GM12878 (cell line): ENCODE data around the gene MLXIPL. TPM values are rescaled to one million over a fixed set of nuclear protein-coding genes. Genes with fewer than 3 reads are reported as not detected.

Experiments used
- ATAC-seq: fragments of 200-7000 bp; cut with Tn5 transposase; 3 replicates; pipeline ENCODE4 v1.9.1; 2020; ENCODE audit warnings: mild to moderate bottlenecking, moderate library complexity
- BruUV-seq: library from RNA; stranded (reverse); fragments of 400-500 nt; replicated peaks from 2 replicates; lab custom pipeline; 2021; lab: Mats Ljungman, UMichigan
- CTCF ChIA-PET: fragments of 300-600 bp; sonication (Branson Sonifier 250); formaldehyde crosslinking; extraction: SDS; loops from one replicate; lab custom pipeline; 2021; ENCODE audit warnings: inconsistent platforms; lab: Yijun Ruan, JAX
- POLR2A ChIA-PET: fragments of 350-600 bp; formaldehyde crosslinking; extraction: SDS; loops from one replicate; lab custom pipeline; 2021; ENCODE audit warnings: inconsistent platforms; lab: Charles Lee
- RAD21 ChIA-PET: fragments of 300-600 bp; sonication (Branson Sonifier 250); formaldehyde crosslinking; loops from one replicate; lab custom pipeline; 2023; ENCODE audit warnings: antibody characterized with exemption; ENCODE audit not compliant: unreplicated experiment; lab: Charles Lee
- SMC1A ChIA-PET: fragments of 300-600 bp; sonication (Branson Sonifier 250); formaldehyde crosslinking; loops from one replicate; lab custom pipeline; 2023; ENCODE audit not compliant: unreplicated experiment, uncharacterized antibody; lab: Charles Lee
- DNase-seq: peaks from one replicate; pipeline ENCODE4 v3.0.0-alpha.2; 2011; ENCODE audit warnings: low read depth, low spot score
- FAIRE-seq: peaks from 3 replicates; lab custom pipeline; 2011; peaks lifted over from hg19 to GRCh38; lab: Jason Lieb, UNC
- H2AFZ ChIP-seq: 2 replicates; pipeline ENCODE4 v1.6.0; 2011; ENCODE audit warnings: low read depth, low read length, control low read depth; ENCODE audit not compliant: control insufficient read depth
- H3K27ac ChIP-seq: 2 replicates; pipeline ENCODE4 v1.5.1; 2011; ENCODE audit warnings: control low read depth; ENCODE audit not compliant: control insufficient read depth, insufficient read depth
- H3K27me3 ChIP-seq, 2 experiments: replicated peaks in 1 of 2; 2 replicates each; pipeline versions ENCODE4 v1.6.0 to v1.6.1; 2011; ENCODE audit warnings: low read length in 1 of 2; ENCODE audit not compliant: control insufficient read depth in 2 of 2, insufficient read depth in 2 of 2
- H3K36me3 ChIP-seq, 2 experiments: 2 replicates each; pipeline ENCODE4 v1.5.1; 2011; ENCODE audit warnings: low read length in 1 of 2; ENCODE audit not compliant: control insufficient read depth in 2 of 2, insufficient read depth in 2 of 2
- H3K4me1 ChIP-seq: 2 replicates; pipeline ENCODE4 v1.6.1; 2011; ENCODE audit warnings: mild to moderate bottlenecking, low read length, moderate library complexity, mixed read lengths; ENCODE audit not compliant: control insufficient read depth, insufficient read depth
- H3K4me2 ChIP-seq: 2 replicates; pipeline ENCODE4 v1.6.0; 2011; ENCODE audit warnings: control low read depth; ENCODE audit not compliant: control insufficient read depth, insufficient read depth
- H3K4me3 ChIP-seq: fragments of 200-600 bp; sonication (generic); 2 replicates; pipeline ENCODE4 v1.5.1; 2016
- H3K79me2 ChIP-seq: 2 replicates; pipeline ENCODE4 v1.6.0; 2011; ENCODE audit warnings: low read length; ENCODE audit not compliant: control insufficient read depth, insufficient read depth
- H3K9ac ChIP-seq: 2 replicates; pipeline ENCODE4 v1.8.0; 2011; ENCODE audit warnings: low read length, control low read depth, mixed read lengths; ENCODE audit not compliant: control insufficient read depth, insufficient read depth
- H3K9me3 ChIP-seq: replicated peaks from 3 replicates; pipeline ENCODE4 v1.5.1; 2011; ENCODE audit warnings: mild to moderate bottlenecking, low read length; ENCODE audit not compliant: control insufficient read depth, insufficient read depth
- H4K20me1 ChIP-seq: 2 replicates; pipeline ENCODE4 v1.6.0; 2011; ENCODE audit not compliant: control insufficient read depth, insufficient read depth
- CREB1 ChIP-seq: IDR thresholded peaks from 2 replicates; pipeline ENCODE4 v1.6.1; 2012; ENCODE audit warnings: low read depth, mild to moderate bottlenecking, inconsistent platforms
- GABPA ChIP-seq: IDR thresholded peaks from 2 replicates; pipeline ENCODE4 v1.6.1; 2014; ENCODE audit warnings: antibody characterized with exemption, low read depth, mild to moderate bottlenecking, inconsistent platforms
- KAT2A ChIP-seq: conservative IDR thresholded peaks from 2 replicates; pipeline ENCODE4 v1.6.1; 2011; ENCODE audit warnings: low read depth, low read length; ENCODE audit not compliant: control insufficient read depth
- MEF2B ChIP-seq: fragments of 450-650 bp; IDR thresholded peaks from 2 replicates; pipeline ENCODE4 v1.6.1; 2018; ENCODE audit warnings: mild to moderate bottlenecking, moderate library complexity; ENCODE audit not compliant: partially characterized antibody, poor library complexity, severe bottlenecking
- MTA2 ChIP-seq: fragments of 450-650 bp; IDR thresholded peaks from 2 replicates; pipeline ENCODE4 v1.6.1; 2016; ENCODE audit warnings: low read depth, mild to moderate bottlenecking, moderate library complexity
- PML ChIP-seq: IDR thresholded peaks from 2 replicates; pipeline ENCODE4 v1.6.1; 2012; ENCODE audit warnings: low read length, inconsistent platforms
- POLR2AphosphoS2 ChIP-seq: IDR thresholded peaks from 2 replicates; pipeline ENCODE4 v1.6.1; 2011; ENCODE audit warnings: low read depth, mild to moderate bottlenecking, low read length, improper control_type of control experiment, moderate library complexity
- POLR2AphosphoS5 ChIP-seq: IDR thresholded peaks from 2 replicates; pipeline ENCODE4 v1.6.1; 2011; ENCODE audit warnings: mild to moderate bottlenecking, low read length, inconsistent platforms
- PRDM15 ChIP-seq: fragments of 450-650 bp; formaldehyde crosslinking; IDR thresholded peaks from 2 replicates; pipeline ENCODE4 v1.4.0; 2020; ENCODE audit warnings: mild to moderate bottlenecking, moderate library complexity
- RAD51 ChIP-seq: fragments of 450-650 bp; IDR thresholded peaks from 2 replicates; pipeline ENCODE4 v1.6.1; 2016; ENCODE audit warnings: moderate library complexity, mild to moderate bottlenecking, inconsistent platforms
- SUZ12 ChIP-seq: fragments of 200-600 bp; sonication (generic); IDR thresholded peaks from one replicate; pipeline ENCODE4 v1.6.1; 2018; ENCODE audit warnings: antibody characterized with exemption, mild to moderate bottlenecking; ENCODE audit not compliant: unreplicated experiment
- TCF12 ChIP-seq: IDR thresholded peaks from 2 replicates; pipeline ENCODE4 v1.6.1; 2011; ENCODE audit warnings: low read depth, mild to moderate bottlenecking, low read length
- ZNF24 ChIP-seq: fragments of 450-650 bp; IDR thresholded peaks from 2 replicates; pipeline ENCODE4 v1.6.1; 2017; ENCODE audit warnings: antibody characterized with exemption, mild to moderate bottlenecking
- WGBS: methylation state at CpG from one replicate; pipeline ENCODE4 v1.1.6; 2016; ENCODE audit warnings: low lambda C conversion rate; ENCODE audit not compliant: insufficient replicate concordance, insufficient coverage; ENCODE audit errors: missing lambda C conversion rate; 5-methylcytosine and 5-hydroxymethylcytosine counted together
- in situ Hi-C: fragments of 300-500 bp; cut with MboI; formaldehyde crosslinking; loops from 9 replicates; pipeline ENCODE4 v1.14.3; 2018; ENCODE audit warnings: mixed read lengths
- intact Hi-C: fragments of 100-400 bp; cut with micrococcal nuclease; formaldehyde crosslinking; loops from one replicate; pipeline ENCODE4 v1.14.2; 2022; ENCODE audit not compliant: unreplicated experiment
- polyA plus RNA-seq, 11 experiments: library from polyadenylated mRNA; depleted of rRNA in 4 of 11; unstranded in 6 of 11; stranded (reverse) in 5 of 11; fragments of >200 nt; fragmentation: Nextera tagmentation in 4 of 11; fragmentation: Illumina TruSeq in 1 of 11; extraction: Ambion mirVana in 4 of 11; extraction: Trizol in 1 of 11; gene quantifications; 1 replicate in 1 of 11; 2 replicates in 10 of 11; pipeline versions ENCODE4 v1.2.1 to v1.2.3, GENCODE V29; 2011 to 2016; ENCODE audit warnings: inconsistent platforms in 2 of 11, missing spikeins in 2 of 11, low read depth in 1 of 11
- total RNA-seq, 4 experiments: library from RNA; depleted of rRNA in 3 of 4; stranded (reverse); fragments of >200 nt in 3 of 4; fragmentation: Illumina TruSeq in 1 of 4; extraction: Trizol in 1 of 4; gene quantifications; 2 replicates each; pipeline versions ENCODE4 v1.2.1 to v1.2.3, GENCODE V29; 2013 to 2021
- TF ChIP-seq, protein P1 (sequence below): fragments of 450-650 bp; IDR thresholded peaks from 2 replicates; pipeline ENCODE4 v1.6.1; 2017; ENCODE audit warnings: borderline replicate concordance
- TF ChIP-seq, protein P2 (sequence below): fragments of 450-650 bp; formaldehyde crosslinking; IDR thresholded peaks from 2 replicates; pipeline ENCODE4 v1.4.0; 2022; ENCODE audit warnings: mild to moderate bottlenecking, moderate library complexity

The MLXIPL gene
- total and polyA plus RNA-seq, 10 of the 15 experiments (the other 5 are each of a cell fraction or from before 2014, with no cell fraction given), result 0.21 TPM; not detected in 9

DNA sequence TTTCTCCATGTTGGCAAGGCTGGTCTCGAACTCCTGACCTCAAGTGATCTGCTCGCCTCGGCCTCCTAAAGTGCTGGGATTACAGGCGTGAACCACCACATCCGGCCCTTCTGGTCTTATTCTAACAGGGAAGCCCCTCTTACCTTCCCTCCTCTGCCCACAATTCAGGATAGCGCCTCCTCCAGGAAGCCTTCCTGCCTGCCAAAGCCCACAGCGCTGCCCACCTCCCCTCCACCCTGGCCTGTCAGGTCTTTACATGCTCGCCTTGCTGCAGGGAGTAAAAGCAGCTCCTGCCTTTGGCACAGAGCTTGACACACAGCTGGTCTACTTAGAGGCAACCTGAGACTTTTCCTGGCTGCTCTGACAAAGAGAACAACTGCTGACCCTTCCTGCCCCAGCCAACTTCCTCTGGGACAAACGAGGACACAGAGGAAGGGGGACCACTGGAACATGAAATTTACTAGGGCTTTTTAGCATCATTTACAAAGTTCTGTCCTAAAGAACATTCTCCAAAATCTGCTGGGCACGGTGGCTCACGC is 13.2 kb downstream of the MLXIPL start (continued):
- TF ChIP-seq PML (no peak), MEF2B (no peak), GABPA (no peak), POLR2AphosphoS2 (no peak), ZNF24 (no peak), KAT2A (no peak)
- TF ChIP-seq, protein P1, sequence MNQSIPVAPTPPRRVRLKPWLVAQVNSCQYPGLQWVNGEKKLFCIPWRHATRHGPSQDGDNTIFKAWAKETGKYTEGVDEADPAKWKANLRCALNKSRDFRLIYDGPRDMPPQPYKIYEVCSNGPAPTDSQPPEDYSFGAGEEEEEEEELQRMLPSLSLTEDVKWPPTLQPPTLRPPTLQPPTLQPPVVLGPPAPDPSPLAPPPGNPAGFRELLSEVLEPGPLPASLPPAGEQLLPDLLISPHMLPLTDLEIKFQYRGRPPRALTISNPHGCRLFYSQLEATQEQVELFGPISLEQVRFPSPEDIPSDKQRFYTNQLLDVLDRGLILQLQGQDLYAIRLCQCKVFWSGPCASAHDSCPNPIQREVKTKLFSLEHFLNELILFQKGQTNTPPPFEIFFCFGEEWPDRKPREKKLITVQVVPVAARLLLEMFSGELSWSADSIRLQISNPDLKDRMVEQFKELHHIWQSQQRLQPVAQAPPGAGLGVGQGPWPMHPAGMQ, result no peak

DNA sequence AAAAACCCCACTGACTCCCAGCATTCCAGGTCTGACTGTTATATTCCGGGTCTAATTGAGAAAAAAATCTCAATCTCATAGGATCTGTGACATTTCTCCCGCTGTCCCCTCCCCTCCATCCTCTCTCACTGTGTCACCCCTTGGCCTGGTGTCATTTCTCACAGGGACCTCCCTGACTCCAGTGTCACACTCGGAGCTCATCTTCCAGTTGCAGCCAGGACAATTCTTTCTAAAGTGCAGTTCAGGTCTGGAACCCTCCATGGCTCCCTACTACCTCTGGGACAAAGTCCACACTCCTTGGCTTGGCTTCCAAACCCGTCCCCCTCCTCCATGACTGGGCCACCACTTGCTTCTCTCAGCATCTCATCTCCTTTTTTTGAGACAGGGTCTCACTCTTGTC is 14.2 kb downstream of the MLXIPL start:
- FAIRE-seq (no peak), DNase-seq (no peak), ATAC-seq (no peak)
- ChIA-PET SMC1A (interaction anchor here (1.1 kb wide), 1 partner anchor 127 kb away, joined by 5 read pairs; no protein-coding TSS in a partner anchor), CTCF (interaction anchor here (0.6 to 1.5 kb wide), 5 partner anchors 19 to 125 kb away, joined by 3 to 5 read pairs (median 3); no protein-coding TSS in a partner anchor), RAD21 (no interaction called here), POLR2A (no interaction called here)
- H2AFZ ChIP-seq, result no peak overlapping the region
- 17% methylated on average over 4 of the region's 4 CpGs for WGBS
- H3K27me3 ChIP-seq, result no peaks in the 10 kb centered on the region; a peak in 2 of 4 replicates
- H4K20me1 ChIP-seq, result no peaks in the 10 kb centered on the region
- H3K79me2 ChIP-seq, result no peaks in the 10 kb centered on the region
- no peaks in the 10 kb centered on the region for H3K4me1 ChIP-seq
- H3K9me3 ChIP-seq, result no peaks in the 10 kb centered on the region
- H3K27ac ChIP-seq, result no peak overlapping the region
- in situ Hi-C loops, result no loop called here
- no peak overlapping the region for H3K9ac ChIP-seq
- intact Hi-C loops, result loop anchor here (5.0 kb wide), 1 partner anchor 57 kb away; the partner anchor contains the start of gene VPS37D
- no TSS peak for BruUV-seq
- no peaks in the 10 kb centered on the region for H3K36me3 ChIP-seq
- no peak overlapping the region for H3K4me3 ChIP-seq
- H3K4me2 ChIP-seq, result no peak overlapping the region
- TF ChIP-seq TCF12 (no peak), SUZ12 (no peak), PRDM15 (CRISPR knock-in tag) (no peak), MTA2 (no peak), RAD51 (no peak), POLR2AphosphoS5 (no peak), CREB1 (no peak)
- TF ChIP-seq, protein P2, sequence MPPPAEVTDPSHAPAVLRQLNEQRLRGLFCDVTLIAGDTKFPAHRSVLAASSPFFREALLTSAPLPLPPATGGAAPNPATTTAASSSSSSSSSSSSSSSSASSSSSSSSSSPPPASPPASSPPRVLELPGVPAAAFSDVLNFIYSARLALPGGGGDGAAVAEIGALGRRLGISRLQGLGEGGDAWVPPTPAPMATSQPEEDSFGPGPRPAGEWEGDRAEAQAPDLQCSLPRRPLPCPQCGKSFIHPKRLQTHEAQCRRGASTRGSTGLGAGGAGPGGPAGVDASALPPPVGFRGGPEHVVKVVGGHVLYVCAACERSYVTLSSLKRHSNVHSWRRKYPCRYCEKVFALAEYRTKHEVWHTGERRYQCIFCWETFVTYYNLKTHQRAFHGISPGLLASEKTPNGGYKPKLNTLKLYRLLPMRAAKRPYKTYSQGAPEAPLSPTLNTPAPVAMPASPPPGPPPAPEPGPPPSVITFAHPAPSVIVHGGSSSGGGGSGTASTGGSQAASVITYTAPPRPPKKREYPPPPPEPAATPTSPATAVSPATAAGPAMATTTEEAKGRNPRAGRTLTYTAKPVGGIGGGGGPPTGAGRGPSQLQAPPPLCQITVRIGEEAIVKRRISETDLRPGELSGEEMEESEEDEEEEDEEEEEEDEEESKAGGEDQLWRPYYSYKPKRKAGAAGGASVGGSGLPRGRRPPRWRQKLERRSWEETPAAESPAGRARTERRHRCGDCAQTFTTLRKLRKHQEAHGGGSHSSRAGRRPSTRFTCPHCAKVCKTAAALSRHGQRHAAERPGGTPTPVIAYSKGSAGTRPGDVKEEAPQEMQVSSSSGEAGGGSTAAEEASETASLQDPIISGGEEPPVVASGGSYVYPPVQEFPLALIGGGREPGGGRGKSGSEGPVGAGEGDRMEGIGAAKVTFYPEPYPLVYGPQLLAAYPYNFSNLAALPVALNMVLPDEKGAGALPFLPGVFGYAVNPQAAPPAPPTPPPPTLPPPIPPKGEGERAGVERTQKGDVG (CRISPR knock-in tag), result no peak
